Measurements from ENCODE around the gene PRKD3.

PRKD3 gene

DNA sequence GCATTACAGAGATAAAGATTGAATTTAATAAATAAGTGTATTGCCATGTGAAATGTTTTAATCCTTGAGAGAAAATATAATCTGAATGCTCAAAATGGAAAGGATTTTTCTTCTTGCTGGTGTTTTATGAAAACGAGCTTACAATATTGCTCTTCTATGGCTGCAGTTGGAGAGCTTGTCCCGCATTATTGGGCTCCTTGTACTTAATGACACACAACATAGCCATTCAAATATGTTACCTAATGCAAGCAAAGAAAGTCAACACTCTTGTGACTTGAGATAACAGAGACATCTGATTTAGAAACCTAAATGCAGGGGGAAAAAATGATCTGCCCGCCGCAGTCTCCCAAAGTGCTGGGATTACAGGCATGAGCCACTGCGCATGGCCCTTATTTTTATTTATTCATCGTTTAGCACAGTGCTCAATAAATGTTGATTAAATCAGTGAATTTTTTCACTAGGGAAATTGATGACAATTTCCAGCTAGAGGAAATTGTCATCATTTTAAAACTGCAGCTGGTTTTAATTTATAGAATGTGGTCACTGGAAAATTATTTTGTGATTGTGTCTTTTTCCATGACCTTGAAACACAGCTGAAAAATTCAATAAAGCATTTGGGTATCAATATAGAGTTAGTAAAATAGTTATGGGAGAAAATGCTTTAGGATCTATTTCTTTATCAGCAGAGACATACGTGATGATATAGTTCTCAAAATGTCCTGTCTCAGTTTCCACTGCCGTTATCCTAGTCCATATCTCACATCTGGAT, 2.4 kb upstream of the PRKD3 start:
- no peak for TF ChIP-seq Cebpa-rat (IDR thresholded peaks at IDR 0.05)
- no peak overlapping the region for H3K9ac ChIP-seq
- H3K9me3 ChIP-seq, result no peaks in the 10 kb centered on the region
- H3K4me2 ChIP-seq, result no peak overlapping the region
- peaks cover 16% of the 10 kb centered on the region for H4K20me1 ChIP-seq
- H3K4me3 ChIP-seq, result no peak overlapping the region
- no peaks in the 10 kb centered on the region for H3K36me3 ChIP-seq
- no peak overlapping the region for H3K27ac ChIP-seq
- peaks cover 37% of the 10 kb centered on the region for H3K27me3 ChIP-seq
- H3K4me1 ChIP-seq, result peaks cover 17% of the 10 kb centered on the region

- no peaks in the 10 kb centered on the region for H3K36me3 ChIP-seq
- H3K4me1 ChIP-seq, result peaks cover 24% of the 10 kb centered on the region
- peaks cover 37% of the 10 kb centered on the region for H3K27me3 ChIP-seq
- H3K27ac ChIP-seq, result no peak overlapping the region
- no peaks in the 10 kb centered on the region for H3K9me3 ChIP-seq
- no peak for TF ChIP-seq Cebpa-rat (IDR thresholded peaks at IDR 0.05)
- H3K9ac ChIP-seq, result no peak overlapping the region
- H3K4me3 ChIP-seq, result no peak overlapping the region
- H3K4me2 ChIP-seq, result no peak overlapping the region
- H4K20me1 ChIP-seq, result peaks cover 23% of the 10 kb centered on the region
Measured at GRCh38 chr2:37326285-37326684, 1.7 kb upstream of the PRKD3 start.

DNA sequence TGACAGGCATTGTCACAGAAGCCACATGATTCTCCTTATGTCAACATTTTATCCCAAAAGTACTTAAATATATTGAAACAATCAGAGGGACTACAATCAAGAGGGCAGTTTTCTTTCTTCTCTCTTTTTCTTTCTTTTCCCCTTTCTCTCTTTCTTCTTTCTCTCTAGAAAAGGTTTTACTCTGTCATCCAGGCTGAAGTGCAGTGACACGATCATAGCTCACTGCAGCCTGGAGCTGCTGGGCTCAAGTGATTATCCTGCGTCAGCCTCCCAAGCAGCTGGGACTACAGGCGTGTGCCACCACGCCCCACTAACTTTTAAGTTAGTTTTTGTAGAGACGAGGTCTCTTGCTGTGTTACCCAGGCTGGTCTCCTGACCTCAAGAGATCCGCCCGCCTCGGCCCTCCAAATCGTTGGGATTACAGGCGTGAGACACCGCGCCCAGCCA, 1.0 kb upstream of the PRKD3 start:
- no peaks in the 10 kb centered on the region for H3K9me3 ChIP-seq
- no peak for TF ChIP-seq Cebpa-rat (IDR thresholded peaks at IDR 0.05)
- H3K27ac ChIP-seq, result no peak overlapping the region
- peaks cover 28% of the 10 kb centered on the region for H4K20me1 ChIP-seq
- H3K4me3 ChIP-seq, result peak overlapping the region; percentile 79
- peaks cover 26% of the 10 kb centered on the region for H3K4me1 ChIP-seq
- H3K27me3 ChIP-seq, result peaks cover 37% of the 10 kb centered on the region
- no peaks in the 10 kb centered on the region for H3K36me3 ChIP-seq
- no peak overlapping the region for H3K4me2 ChIP-seq
- no peak overlapping the region for H3K9ac ChIP-seq

DNA sequence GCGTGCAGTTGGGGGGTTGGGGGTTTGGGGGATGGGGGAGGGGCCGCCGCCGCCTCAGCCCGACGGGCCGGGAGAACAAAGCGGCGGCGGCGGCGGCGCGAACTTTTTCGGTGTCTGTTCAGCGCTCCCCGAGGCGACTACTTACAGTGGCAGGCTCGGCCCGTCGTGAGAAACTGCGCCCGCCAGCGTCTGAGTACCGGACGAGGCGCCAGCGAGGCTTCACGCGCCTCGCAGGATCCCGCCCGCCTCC, 172 bp downstream of the PRKD3 start:
- Histone ChIP-seq H3K4me2 (peak overlapping the region; percentile 86), H3K4me1 (peaks cover 26% of the 10 kb centered on the region), H3K36me3 (0 out of 2 replicates have a peak, but pooled peaks cover 3% of the 10 kb centered on the region), H3K9ac (peak overlapping the region; percentile 81; the same call in 1 of the 2 replicates), H3K27ac (no peak overlapping the region; the same call in 1 of the 2 replicates), H4K20me1 (peaks cover 40% of the 10 kb centered on the region), H3K4me3 (peak overlapping the region; percentile 79), H3K9me3 (no peaks in the 10 kb centered on the region), H3K27me3 (peaks cover 37% of the 10 kb centered on the region)
- TF ChIP-seq Cebpa-rat (IDR thresholded peaks at IDR 0.05), result no peak

- peak overlapping the region; percentile 86 for H3K4me2 ChIP-seq
- H3K4me1 ChIP-seq, result peaks cover 26% of the 10 kb centered on the region
- no peak for TF ChIP-seq Cebpa-rat (IDR thresholded peaks at IDR 0.05)
- peaks cover 45% of the 10 kb centered on the region for H4K20me1 ChIP-seq
- no peaks in the 10 kb centered on the region for H3K9me3 ChIP-seq
- peak overlapping the region; percentile 81 for H3K9ac ChIP-seq
- H3K4me3 ChIP-seq, result peak overlapping the region; percentile 79
- H3K36me3 ChIP-seq, result 0 out of 2 replicates have a peak, but pooled peaks cover 3% of the 10 kb centered on the region
- peak overlapping the region; percentile 69 for H3K27ac ChIP-seq
- H3K27me3 ChIP-seq, result peaks cover 37% of the 10 kb centered on the region
Measured at GRCh38 chr2:37323781-37324535, 675 bp downstream of the PRKD3 start.

DNA sequence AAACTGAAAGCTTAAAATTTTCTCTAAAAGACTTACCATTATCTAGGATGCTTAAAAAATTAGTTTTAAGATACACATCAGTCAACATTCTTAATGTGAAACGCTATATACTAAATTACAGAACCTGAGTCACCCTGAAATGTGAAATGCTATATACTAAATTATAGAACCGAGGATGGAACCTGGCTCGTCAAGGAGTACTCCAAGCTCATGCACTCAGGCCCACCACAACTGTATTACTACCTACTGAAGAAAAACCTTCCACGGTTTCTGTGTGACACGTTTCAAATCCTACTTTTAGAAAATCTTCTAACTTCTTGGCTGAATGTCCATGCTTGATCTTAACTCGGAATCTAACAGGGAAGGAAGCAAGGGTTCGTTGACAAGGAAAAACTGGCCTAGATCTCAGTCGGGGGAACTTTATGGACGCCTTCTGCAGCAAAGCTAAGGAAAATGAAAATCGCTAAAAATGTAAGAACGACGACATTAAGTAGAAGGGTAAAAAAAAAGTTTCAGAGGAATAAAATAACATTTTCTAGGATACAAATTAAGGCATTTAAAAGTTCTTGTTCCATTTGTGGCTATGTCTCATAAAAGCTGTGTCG, 1.4 kb downstream of the PRKD3 start:
- Histone ChIP-seq H3K4me3 (peak overlapping the region; percentile 79), H3K4me1 (peaks cover 26% of the 10 kb centered on the region), H3K36me3 (0 out of 2 replicates have a peak, but pooled peaks cover 3% of the 10 kb centered on the region), H3K27ac (no peak overlapping the region), H3K9me3 (no peaks in the 10 kb centered on the region), H3K27me3 (peaks cover 37% of the 10 kb centered on the region), H3K9ac (peak overlapping the region; percentile 81), H3K4me2 (peak overlapping the region; percentile 86), H4K20me1 (peaks cover 51% of the 10 kb centered on the region)
- TF ChIP-seq Cebpa-rat (IDR thresholded peaks at IDR 0.05), result no peak

- peaks cover 37% of the 10 kb centered on the region for H3K27me3 ChIP-seq
- H3K9me3 ChIP-seq, result no peaks in the 10 kb centered on the region
- no peak overlapping the region for H3K4me3 ChIP-seq
- TF ChIP-seq Cebpa-rat (IDR thresholded peaks at IDR 0.05), result no peak
- peaks cover 7% of the 10 kb centered on the region; the same call in 1 of the 2 replicates for H3K36me3 ChIP-seq
- no peak overlapping the region for H3K27ac ChIP-seq
- H3K9ac ChIP-seq, result no peak overlapping the region
- peaks cover 58% of the 10 kb centered on the region for H4K20me1 ChIP-seq
- H3K4me1 ChIP-seq, result peaks cover 26% of the 10 kb centered on the region
- peak overlapping the region; percentile 86 for H3K4me2 ChIP-seq
Measured at GRCh38 chr2:37322368-37322767, 2.3 kb downstream of the PRKD3 start.

- Histone ChIP-seq H4K20me1 (peaks cover 63% of the 10 kb centered on the region), H3K27me3 (peaks cover 27% of the 10 kb centered on the region), H3K9me3 (no peaks in the 10 kb centered on the region), H3K27ac (no peak overlapping the region), H3K9ac (no peak overlapping the region), H3K4me1 (peaks cover 26% of the 10 kb centered on the region), H3K36me3 (peaks cover 14% of the 10 kb centered on the region), H3K4me2 (0 out of 2 replicates have a peak overlapping the region, but pooled peaks have one; percentile 0), H3K4me3 (no peak overlapping the region)
- no peak for TF ChIP-seq Cebpa-rat (IDR thresholded peaks at IDR 0.05)
Measured at GRCh38 chr2:37321029-37321682, 3.5 kb downstream of the PRKD3 start.

DNA sequence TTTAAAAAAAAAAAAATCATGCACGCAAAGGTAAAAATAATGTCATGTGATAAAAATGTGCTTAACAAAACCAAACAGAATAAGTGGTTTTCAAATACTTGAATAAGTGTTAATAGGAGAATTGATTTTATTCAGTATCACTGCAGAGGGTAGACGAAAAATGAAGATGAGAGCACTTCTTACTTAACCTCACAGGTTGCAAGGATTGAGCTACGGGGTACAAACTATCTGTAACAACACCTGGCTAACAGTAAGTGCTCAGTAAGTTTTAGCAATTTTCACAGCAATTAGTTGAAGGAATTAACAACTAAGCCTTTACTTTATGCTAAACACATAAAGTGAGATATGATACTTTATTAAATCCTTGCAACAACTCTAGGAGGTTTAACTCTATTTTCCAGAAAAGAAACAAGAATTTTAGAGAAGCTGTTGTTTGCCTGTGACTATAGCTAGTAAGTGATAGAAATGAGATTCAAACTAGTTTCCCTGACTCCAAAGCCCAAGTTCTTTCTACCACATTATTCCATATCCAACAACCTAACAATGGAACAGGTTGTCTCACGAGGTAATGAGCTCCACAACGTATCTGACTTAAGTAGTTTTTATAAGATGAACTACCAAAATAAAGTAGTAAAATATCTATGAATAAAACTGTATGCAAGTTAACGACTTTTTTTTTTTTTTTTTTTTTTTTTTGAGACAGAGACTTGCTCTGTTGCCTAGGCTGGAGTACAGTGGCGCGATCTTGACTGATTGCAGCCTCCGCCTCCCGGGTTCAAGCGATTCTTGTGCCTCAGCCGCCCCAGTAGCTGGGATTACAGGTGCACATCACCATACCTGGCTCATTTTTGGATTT, 4.7 kb downstream of the PRKD3 start:
- Histone ChIP-seq H3K4me2 (no peak overlapping the region), H3K27me3 (peaks cover 15% of the 10 kb centered on the region), H3K4me3 (no peak overlapping the region), H3K27ac (no peak overlapping the region), H3K9ac (no peak overlapping the region), H3K4me1 (peaks cover 32% of the 10 kb centered on the region), H3K9me3 (no peaks in the 10 kb centered on the region), H4K20me1 (peaks cover 63% of the 10 kb centered on the region), H3K36me3 (peaks cover 23% of the 10 kb centered on the region)
- TF ChIP-seq Cebpa-rat (IDR thresholded peaks at IDR 0.05), result no peak
